Stimulated activated memory B cell treated with anti-CD40 and anti-IgM and Interleukin-4, amounts not matched to agents 10 μg/mL and 1 μg/mL and 100 μg/mL, for 72 hours (primary cell): ENCODE measurements around the gene ATP6V0D1.

ENCODE experiments used
- ATAC-seq: fragments of 150-1000 bp; cut with Tn5 transposase; 2 replicates; pipeline ENCODE4 v1.10.0; 2021
- H3K27ac Mint-ChIP-seq: one replicate; pipeline ENCODE4 v1.8.0; 2022; ENCODE audit warnings: mild to moderate bottlenecking, mixed read lengths
- H3K27me3 Mint-ChIP-seq: one replicate; pipeline ENCODE4 v1.8.0; 2022; ENCODE audit warnings: mixed read lengths
- H3K36me3 Mint-ChIP-seq: one replicate; pipeline ENCODE4 v1.8.0; 2022; ENCODE audit warnings: mixed read lengths
- H3K4me1 Mint-ChIP-seq: one replicate; pipeline ENCODE4 v1.8.0; 2022; ENCODE audit warnings: mixed read lengths
- H3K4me3 Mint-ChIP-seq: one replicate; pipeline ENCODE4 v1.8.0; 2022; ENCODE audit warnings: mild to moderate bottlenecking, moderate library complexity, mixed read lengths
- H3K9me3 Mint-ChIP-seq: one replicate; pipeline ENCODE4 v1.8.0; 2022; ENCODE audit warnings: mixed read lengths

ATP6V0D1 gene

DNA sequence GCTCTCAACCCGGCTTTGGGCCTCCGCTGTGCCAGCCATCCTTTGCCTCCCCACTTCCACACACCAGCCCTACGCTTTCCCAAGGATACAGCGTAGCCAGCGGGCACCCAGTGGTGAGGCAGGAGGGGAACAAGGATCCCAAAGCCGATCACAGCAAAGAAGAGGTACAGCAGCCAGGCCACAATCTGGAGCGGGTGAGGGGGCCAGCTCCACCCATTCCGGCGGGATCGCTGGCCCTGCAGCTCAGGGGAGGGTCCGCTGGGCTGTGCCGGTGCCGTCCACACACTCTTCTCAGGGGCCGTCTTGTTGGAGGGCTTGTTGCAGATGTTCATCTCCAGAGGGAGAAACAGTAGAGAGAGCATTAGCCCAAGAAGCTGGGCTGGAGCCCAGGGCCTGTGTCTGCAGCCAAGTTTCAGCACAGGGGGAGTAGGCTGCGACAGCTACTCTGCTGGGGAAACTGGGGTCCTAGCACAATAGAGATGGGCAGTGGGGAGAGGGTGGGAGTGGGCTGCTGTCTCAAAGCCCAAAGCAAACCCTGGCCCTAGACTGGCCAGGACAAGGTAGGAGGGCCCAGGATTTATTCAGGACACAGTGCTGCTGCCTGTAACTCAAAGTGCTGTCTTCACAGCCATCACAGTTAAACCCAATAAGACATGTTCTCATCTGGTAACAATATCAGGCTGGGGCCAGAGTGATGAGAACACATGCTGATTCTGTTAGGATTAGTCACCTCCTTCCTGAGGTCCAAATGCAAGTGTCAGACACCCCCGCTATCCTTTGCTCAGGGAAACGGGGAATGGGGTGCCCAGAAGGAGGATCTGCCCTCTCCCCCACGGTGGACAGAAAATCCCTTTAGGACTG is 74.6 kb downstream of the ATP6V0D1 start:
- no peak for ATAC-seq
- H3K4me3 Mint-ChIP-seq, result no peak overlapping the region
- no peaks in the 10 kb centered on the region for H3K9me3 Mint-ChIP-seq
- peaks cover 47% of the 10 kb centered on the region for H3K27me3 Mint-ChIP-seq
- H3K4me1 Mint-ChIP-seq, result no peaks in the 10 kb centered on the region
- no peaks in the 10 kb centered on the region for H3K36me3 Mint-ChIP-seq
- no peak overlapping the region for H3K27ac Mint-ChIP-seq

DNA sequence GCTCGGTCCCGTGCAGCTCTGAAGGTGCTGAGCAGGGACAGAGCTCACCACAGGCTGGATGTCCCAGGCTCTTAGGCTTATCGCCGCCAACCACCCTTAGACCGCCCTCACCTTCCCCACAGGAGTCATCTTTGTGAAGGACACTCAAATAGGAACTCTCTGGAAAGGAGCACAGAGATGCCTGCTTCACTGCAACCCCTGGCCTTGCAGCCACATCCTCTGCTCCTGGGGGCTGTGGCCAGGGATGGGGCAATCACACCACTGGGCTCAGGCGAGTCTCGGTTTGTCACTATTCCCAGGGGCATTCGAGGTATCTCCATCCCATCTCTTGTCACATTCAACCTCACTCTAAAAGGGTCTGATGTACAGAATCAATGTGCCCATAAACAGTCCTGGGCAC is 75.6 kb downstream of the ATP6V0D1 start:
- Mint-ChIP-seq H3K4me3 (no peak overlapping the region), H3K27ac (no peak overlapping the region), H3K27me3 (peaks cover 47% of the 10 kb centered on the region), H3K4me1 (no peaks in the 10 kb centered on the region), H3K36me3 (no peaks in the 10 kb centered on the region), H3K9me3 (no peaks in the 10 kb centered on the region)
- no peak for ATAC-seq

GRCh38 chr16:67404740-67405226 is 76.2 kb downstream of the ATP6V0D1 start:
- H3K4me3 Mint-ChIP-seq, result no peak overlapping the region
- H3K27me3 Mint-ChIP-seq, result peaks cover 41% of the 10 kb centered on the region
- H3K27ac Mint-ChIP-seq, result no peak overlapping the region
- ATAC-seq, result no peak
- no peaks in the 10 kb centered on the region for H3K4me1 Mint-ChIP-seq
- H3K36me3 Mint-ChIP-seq, result no peaks in the 10 kb centered on the region
- no peaks in the 10 kb centered on the region for H3K9me3 Mint-ChIP-seq

- ATAC-seq, result no peak
- Mint-ChIP-seq H3K9me3 (no peaks in the 10 kb centered on the region), H3K4me3 (no peak overlapping the region), H3K4me1 (peaks cover 5% of the 10 kb centered on the region), H3K27ac (no peak overlapping the region), H3K27me3 (peaks cover 34% of the 10 kb centered on the region), H3K36me3 (no peaks in the 10 kb centered on the region)
Measured at GRCh38 chr16:67403976-67404555, 76.9 kb downstream of the ATP6V0D1 start.

DNA sequence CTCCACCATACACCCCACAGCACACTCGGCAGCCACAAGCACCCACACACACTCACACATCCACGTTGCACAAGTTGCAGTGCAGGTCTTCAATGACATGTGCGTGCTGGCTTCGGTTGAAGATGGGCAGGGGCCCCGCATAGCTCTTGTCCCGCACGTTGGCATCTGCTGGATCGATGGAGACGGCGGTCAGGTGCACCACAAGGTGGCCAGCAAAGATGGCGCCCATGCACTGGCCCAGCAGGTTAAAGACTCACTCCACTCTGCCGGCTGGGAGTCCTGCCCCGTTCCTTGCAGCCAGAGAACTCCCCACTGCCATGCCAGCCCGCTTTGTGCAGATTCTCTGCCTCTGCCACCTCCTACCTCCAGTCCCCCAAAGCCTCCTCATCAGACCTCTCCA is 80.1 kb downstream of the ATP6V0D1 start:
- no peak for ATAC-seq
- Mint-ChIP-seq H3K27me3 (peaks cover 41% of the 10 kb centered on the region), H3K4me3 (no peak overlapping the region), H3K4me1 (peaks cover 5% of the 10 kb centered on the region), H3K9me3 (no peaks in the 10 kb centered on the region), H3K27ac (no peak overlapping the region), H3K36me3 (no peaks in the 10 kb centered on the region)

DNA sequence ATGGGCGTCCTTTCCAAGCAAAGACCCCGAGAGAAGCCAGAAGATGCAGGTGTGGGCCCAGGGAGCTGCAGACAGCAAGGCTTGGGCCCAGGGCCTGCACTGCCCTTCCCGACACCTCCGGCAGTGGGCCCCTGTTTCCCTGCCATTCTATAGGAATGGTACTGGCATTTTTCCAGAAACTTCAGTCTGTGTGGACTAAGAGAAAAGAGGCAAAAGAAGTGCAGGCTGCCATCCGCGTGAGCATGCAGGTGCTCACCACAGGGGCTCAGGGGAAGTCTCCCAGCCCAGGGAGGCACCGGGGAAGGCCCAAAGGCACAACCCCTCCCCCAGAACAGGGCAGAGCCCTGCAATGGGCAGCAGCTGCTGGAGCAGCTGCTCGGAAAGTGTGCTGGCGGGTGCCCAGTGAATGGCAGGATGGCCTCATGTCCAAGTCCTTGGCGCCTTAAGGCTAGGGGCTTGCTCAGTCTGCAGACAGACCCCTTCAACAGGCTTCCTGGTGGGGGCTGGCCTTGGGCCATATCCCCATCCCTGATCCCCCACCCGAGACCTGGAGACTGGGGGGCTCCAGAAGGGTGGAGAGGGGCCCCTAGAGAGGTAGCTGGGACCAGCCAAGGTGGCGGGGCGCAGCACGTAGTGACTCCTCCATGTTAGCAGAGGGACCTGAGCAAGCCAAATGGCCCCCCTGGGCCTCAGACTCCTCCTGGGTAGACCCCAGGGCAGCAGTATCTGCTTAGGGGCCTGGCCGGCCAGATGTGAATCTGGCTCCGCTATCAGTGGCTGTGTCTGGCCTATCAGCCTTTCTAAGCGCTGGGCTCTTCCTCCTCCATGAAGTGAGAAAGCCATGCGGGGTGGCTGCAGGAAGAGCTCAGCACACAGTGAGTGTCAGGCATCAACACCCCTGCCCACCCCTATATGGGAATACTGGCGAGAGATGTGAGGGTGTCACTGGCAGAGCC is 80.9 kb downstream of the ATP6V0D1 start:
- Mint-ChIP-seq H3K36me3 (no peaks in the 10 kb centered on the region), H3K27ac (no peak overlapping the region), H3K27me3 (peaks cover 50% of the 10 kb centered on the region), H3K9me3 (no peaks in the 10 kb centered on the region), H3K4me3 (no peak overlapping the region), H3K4me1 (peaks cover 13% of the 10 kb centered on the region)
- no peak for ATAC-seq

DNA sequence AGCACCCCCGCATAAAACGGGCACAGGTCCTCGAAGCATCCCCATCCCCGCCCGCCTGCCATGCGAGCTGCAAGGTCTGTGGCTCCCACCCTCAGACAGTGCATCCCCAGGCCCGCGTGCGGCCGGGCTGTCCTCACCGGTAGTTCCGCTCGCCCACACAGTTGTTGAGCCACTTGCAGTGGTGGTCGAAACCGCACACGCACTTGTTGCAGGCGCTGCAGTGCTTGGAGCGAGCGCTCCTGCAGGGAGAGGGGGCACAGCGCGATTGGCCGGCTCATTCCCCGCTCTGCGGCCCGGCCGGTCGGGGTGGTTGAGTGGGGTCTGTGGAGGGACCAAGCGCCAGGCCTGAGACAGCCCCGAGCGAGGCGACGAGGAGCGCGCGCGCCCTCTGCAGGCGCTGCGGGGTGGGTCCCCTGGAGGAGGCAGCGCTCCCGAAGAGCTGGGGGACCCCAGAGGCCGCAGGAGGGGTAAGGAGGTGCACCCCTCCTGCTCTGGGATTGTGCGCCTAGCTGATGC is 81.7 kb downstream of the ATP6V0D1 start:
- peak; percentile 71 for ATAC-seq
- peak overlapping the region; percentile 42 for H3K4me3 Mint-ChIP-seq
- H3K27ac Mint-ChIP-seq, result no peak overlapping the region
- no peaks in the 10 kb centered on the region for H3K9me3 Mint-ChIP-seq
- H3K36me3 Mint-ChIP-seq, result no peaks in the 10 kb centered on the region
- peaks cover 58% of the 10 kb centered on the region for H3K27me3 Mint-ChIP-seq
- H3K4me1 Mint-ChIP-seq, result peaks cover 17% of the 10 kb centered on the region

GRCh38 chr16:67398546-67399217 is 82.3 kb downstream of the ATP6V0D1 start:
- no peaks in the 10 kb centered on the region for H3K9me3 Mint-ChIP-seq
- no peak overlapping the region for H3K4me3 Mint-ChIP-seq
- no peak overlapping the region for H3K27ac Mint-ChIP-seq
- H3K4me1 Mint-ChIP-seq, result peaks cover 23% of the 10 kb centered on the region
- no peaks in the 10 kb centered on the region for H3K36me3 Mint-ChIP-seq
- peaks cover 58% of the 10 kb centered on the region for H3K27me3 Mint-ChIP-seq
- no peak for ATAC-seq

GRCh38 chr16:67397812-67398545 is 83.0 kb downstream of the ATP6V0D1 start:
- H3K4me3 Mint-ChIP-seq, result no peak overlapping the region
- H3K27me3 Mint-ChIP-seq, result peaks cover 58% of the 10 kb centered on the region
- H3K36me3 Mint-ChIP-seq, result no peaks in the 10 kb centered on the region
- peaks cover 25% of the 10 kb centered on the region for H3K4me1 Mint-ChIP-seq
- no peak overlapping the region for H3K27ac Mint-ChIP-seq
- no peaks in the 10 kb centered on the region for H3K9me3 Mint-ChIP-seq
- no peak for ATAC-seq

DNA sequence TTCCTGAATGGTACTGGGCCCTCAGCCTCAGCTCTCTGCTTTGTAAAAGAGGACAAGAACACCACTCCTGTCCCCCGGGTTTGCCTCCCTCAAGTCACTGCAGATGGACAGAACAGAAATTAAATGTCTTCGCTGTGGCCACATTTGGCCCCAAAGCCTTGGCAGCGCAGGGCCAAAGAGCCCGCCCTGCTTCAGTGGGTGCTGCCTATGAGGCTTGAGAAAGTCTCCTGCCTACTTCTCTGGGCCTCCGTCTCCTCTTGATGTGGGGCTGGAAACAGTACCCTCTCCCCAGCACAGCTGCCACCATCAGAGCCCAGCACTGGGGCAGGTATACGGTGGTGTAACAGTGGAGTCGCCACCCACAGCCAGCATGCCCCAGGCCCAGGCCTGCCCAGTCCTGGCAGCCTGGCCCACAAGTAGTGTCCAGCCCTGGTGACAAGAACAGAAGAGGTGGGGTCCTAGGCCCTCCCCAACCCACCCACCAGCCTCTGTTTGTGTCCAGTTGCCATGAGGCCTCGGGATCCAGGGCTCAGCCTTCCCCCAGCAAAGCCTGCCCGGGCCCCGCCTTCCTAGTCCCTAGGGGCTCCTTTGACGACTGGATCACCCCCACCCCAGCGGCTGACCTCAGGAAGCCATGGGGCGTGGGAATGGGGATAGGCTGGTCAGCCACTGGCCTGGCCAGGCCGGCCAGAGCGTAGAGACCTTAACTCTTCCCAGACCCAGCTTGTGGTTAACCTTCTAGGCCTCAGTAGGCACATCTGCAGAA is 83.7 kb downstream of the ATP6V0D1 start:
- no peak overlapping the region for H3K4me3 Mint-ChIP-seq
- peaks cover 58% of the 10 kb centered on the region for H3K27me3 Mint-ChIP-seq
- no peaks in the 10 kb centered on the region for H3K36me3 Mint-ChIP-seq
- no peak for ATAC-seq
- H3K9me3 Mint-ChIP-seq, result no peaks in the 10 kb centered on the region
- no peak overlapping the region for H3K27ac Mint-ChIP-seq
- peaks cover 25% of the 10 kb centered on the region for H3K4me1 Mint-ChIP-seq

DNA sequence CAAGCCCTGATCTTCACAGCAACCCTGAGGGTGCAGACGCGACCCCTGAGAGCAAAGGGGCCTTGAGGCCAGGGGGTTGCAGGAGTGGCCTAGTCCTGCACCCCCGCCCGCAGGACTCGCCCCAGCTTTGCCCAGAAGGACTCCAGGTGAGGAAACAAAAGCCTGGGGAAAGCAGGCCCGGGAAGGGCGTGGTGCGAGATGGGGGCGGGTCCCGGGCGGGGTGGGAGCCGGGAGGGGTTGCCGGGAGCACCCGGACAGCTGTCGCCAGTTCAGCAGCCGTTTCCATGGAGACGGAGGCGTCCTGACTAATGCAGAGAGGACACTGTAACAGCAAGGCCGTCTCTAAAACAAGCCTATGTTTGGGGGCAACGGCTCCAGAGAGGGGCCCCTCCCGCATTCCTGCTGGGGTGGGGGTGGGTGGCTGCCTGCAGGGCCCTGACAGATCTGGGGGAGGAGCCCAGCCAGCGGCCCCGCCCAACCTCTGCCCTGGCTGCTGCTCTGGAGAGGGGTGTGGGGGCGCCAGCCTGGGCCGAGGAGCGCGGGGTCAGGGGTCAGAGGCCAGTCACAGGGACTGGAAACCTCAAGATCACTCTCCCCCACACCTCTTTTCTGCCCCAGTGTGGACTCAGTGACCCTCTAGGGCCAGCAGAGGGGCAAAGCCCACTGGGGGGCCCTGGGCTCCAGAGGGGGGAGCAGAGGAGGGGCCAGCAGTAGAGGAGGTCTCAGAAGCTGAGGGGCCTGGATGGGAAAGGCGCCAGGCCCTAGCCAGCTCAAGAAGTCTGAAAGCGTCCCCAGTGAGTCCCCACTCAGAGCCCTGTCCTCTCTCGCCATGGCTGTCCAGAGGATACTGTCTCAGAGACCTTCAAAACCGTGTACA is 84.6 kb downstream of the ATP6V0D1 start:
- no peak overlapping the region for H3K4me3 Mint-ChIP-seq
- ATAC-seq, result no peak
- H3K27me3 Mint-ChIP-seq, result peaks cover 58% of the 10 kb centered on the region
- H3K36me3 Mint-ChIP-seq, result no peaks in the 10 kb centered on the region
- H3K4me1 Mint-ChIP-seq, result peaks cover 27% of the 10 kb centered on the region
- H3K27ac Mint-ChIP-seq, result no peak overlapping the region
- no peaks in the 10 kb centered on the region for H3K9me3 Mint-ChIP-seq

GRCh38 chr16:67395458-67396158 is 85.3 kb downstream of the ATP6V0D1 start:
- H3K9me3 Mint-ChIP-seq, result no peaks in the 10 kb centered on the region
- H3K36me3 Mint-ChIP-seq, result no peaks in the 10 kb centered on the region
- H3K4me1 Mint-ChIP-seq, result peaks cover 35% of the 10 kb centered on the region
- ATAC-seq, result no peak
- H3K4me3 Mint-ChIP-seq, result no peak overlapping the region
- no peak overlapping the region for H3K27ac Mint-ChIP-seq
- H3K27me3 Mint-ChIP-seq, result peaks cover 58% of the 10 kb centered on the region
